Skin epidermis (tissue), 12 donors: ENCODE results near the gene SBK2.

Experiments used
- H3K27ac ChIP-seq, 21 experiments: fragments of 200-600 bp; sonication (generic) in 11 of 21; one replicate each; pipeline ENCODE4 v1.5.0; 2020; ENCODE audit warnings: mild to moderate bottlenecking in 3 of 21, inconsistent platforms in 2 of 21, moderate library complexity in 2 of 21
- H3K4me3 ChIP-seq, 7 experiments: fragments of 200-600 bp; sonication (generic) in 2 of 7; one replicate each; pipeline ENCODE4 v1.5.0; 2020; ENCODE audit warnings: inconsistent platforms in 2 of 7, mild to moderate bottlenecking in 2 of 7, moderate library complexity in 1 of 7

Gene SBK2

DNA sequence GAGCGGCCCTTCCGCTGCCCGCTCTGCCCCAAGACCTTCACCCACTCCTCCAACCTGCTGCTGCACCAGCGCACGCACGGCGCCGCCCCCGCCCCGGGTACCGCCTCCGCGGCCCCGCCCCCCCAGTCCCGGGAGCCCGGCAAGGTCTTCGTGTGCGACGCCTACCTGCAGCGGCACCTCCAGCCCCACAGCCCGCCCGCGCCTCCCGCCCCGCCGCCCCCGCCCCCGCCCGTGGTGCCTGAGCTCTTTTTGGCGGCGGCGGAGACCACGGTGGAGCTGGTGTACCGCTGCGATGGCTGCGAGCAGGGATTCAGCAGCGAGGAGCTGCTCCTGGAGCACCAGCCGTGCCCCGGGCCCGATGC, 55.2 kb downstream of the SBK2 start:
- H3K27ac ChIP-seq: no peak overlapping the region
- no peak overlapping the region for H3K4me3 ChIP-seq

DNA sequence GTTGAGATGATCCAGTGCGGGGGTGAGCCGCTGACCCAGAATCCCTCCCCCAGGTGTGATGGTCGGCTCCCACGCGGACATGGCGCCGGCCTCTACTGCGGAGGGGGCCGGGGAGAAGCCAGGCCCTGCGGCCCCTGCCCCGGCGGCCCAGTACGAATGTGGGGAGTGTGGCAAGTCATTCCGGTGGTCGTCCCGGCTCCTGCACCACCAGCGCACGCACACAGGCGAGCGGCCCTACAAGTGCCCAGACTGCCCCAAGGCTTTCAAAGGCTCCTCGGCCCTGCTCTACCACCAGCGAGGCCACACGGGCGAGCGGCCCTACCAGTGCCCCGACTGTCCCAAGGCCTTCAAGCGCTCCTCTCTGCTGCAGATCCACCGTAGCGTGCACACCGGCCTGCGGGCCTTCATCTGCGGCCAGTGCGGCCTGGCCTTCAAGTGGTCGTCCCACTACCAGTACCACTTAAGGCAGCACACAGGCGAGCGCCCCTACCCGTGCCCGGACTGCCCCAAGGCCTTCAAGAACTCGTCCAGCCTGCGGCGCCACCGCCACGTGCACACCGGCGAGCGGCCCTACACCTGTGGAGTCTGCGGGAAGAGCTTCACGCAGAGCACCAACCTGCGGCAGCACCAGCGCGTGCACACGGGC, 55.7 kb downstream of the SBK2 start:
- Histone ChIP-seq H3K27ac (no peak overlapping the region), H3K4me3 (no peak overlapping the region)

DNA sequence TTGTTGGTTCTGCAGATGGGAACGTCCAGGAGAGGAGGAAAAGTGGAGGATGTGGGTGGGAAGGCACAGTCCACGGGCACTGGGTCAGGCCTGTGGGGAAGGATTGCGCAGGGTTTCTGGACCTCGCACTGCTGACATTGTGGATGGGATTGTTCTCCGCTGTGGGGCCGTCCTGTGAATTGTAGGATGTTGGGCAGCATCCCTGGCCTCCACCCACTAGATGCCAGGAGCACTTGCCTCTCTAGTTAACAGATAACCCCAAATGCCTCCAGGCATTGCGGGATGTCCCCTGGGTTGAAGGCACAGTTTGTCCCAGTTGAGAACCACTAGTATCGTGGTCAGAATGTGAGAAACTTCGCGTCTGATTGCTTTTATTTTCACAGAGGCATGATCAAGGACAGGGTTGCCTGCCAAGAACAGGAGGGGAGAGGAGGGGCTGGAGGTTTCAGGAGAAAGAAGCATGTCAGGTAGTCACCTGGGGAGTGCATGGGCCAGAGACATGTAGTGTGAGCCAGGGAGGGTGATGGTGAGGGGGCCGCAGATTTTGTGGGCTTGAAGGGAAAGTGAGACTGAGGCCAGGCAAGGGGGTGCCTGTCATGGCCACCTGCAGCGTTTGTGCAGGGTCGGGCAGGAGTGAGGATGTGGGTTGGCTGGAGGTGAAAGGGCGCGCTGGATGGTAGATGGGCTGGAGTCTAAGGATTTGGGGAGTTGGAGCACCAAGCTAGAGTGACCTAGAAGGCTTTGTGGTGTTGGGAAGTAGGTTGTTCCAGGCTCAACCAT, 57.3 kb downstream of the SBK2 start:
- Histone ChIP-seq H3K27ac (no peak overlapping the region), H3K4me3 (no peak overlapping the region)

DNA sequence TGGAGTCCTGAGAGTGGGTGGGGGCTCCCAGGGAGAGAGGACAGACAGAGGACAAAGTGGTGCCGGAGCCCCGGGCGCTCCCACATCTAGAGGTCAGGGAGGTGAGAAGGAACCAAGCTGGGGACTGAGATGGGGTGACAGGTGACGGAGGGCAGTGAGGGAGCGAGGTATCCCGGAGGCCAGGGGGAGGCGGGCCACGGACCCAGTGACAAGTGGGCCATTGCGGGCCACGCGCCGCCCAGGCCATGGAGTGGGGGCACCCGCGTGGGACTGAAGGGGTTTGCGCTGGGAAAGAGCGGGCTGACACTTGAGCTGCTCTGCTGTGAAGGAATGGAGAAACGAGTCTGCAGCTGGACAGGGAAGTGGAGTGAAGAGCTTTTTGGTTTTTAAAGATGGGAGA, 57.9 kb downstream of the SBK2 start:
- H3K4me3 ChIP-seq: no peak overlapping the region
- H3K27ac ChIP-seq: no peak overlapping the region
